Fibroblast of mammary gland (primary cell): ENCODE measurements around the gene PRDM16.
A peak's percentile ranks its signal among the peaks of the same experiment; 100 is the strongest.
"Not testable (repeated sequence)": the region's sequence is repeated elsewhere in the genome, so short reads cannot be mapped to it uniquely, and the experiment has no call there.

Experiments used
- DNase-seq: peaks from one replicate; pipeline ENCODE4 v3.0.0-alpha.2; 2010; ENCODE audit warnings: low read depth
- H3K4me3 ChIP-seq: 2 replicates; pipeline ENCODE4 v1.5.1; 2011; ENCODE audit warnings: low read depth, mild to moderate bottlenecking, low read length, moderate library complexity; ENCODE audit not compliant: control insufficient read depth
- TF ChIP-seq, protein P1 (sequence below): conservative IDR thresholded peaks from 2 replicates; pipeline ENCODE4 v1.5.1; 2011; ENCODE audit warnings: low read depth, low read length, inconsistent platforms; ENCODE audit not compliant: control insufficient read depth, insufficient read depth

PRDM16 gene

DNA sequence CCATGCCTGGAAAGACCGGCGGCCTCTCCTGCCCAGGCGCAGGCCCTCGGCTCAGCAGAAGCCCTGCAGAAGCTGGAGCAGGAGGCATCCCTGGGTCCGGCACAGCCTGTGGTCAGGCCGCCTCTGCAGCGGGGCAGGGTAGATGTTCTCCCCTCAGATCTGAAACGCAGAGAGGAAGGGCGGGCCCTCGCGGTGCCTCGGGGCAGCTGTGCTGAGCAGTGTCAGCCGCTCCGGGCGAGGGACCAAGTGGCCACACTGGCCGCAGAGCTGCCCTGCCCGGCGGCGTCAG, 210.1 kb downstream of the PRDM16 start:
- no peak overlapping the region for H3K4me3 ChIP-seq
- TF ChIP-seq, protein P1, sequence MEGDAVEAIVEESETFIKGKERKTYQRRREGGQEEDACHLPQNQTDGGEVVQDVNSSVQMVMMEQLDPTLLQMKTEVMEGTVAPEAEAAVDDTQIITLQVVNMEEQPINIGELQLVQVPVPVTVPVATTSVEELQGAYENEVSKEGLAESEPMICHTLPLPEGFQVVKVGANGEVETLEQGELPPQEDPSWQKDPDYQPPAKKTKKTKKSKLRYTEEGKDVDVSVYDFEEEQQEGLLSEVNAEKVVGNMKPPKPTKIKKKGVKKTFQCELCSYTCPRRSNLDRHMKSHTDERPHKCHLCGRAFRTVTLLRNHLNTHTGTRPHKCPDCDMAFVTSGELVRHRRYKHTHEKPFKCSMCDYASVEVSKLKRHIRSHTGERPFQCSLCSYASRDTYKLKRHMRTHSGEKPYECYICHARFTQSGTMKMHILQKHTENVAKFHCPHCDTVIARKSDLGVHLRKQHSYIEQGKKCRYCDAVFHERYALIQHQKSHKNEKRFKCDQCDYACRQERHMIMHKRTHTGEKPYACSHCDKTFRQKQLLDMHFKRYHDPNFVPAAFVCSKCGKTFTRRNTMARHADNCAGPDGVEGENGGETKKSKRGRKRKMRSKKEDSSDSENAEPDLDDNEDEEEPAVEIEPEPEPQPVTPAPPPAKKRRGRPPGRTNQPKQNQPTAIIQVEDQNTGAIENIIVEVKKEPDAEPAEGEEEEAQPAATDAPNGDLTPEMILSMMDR: no peak
- no peak for DNase-seq

DNA sequence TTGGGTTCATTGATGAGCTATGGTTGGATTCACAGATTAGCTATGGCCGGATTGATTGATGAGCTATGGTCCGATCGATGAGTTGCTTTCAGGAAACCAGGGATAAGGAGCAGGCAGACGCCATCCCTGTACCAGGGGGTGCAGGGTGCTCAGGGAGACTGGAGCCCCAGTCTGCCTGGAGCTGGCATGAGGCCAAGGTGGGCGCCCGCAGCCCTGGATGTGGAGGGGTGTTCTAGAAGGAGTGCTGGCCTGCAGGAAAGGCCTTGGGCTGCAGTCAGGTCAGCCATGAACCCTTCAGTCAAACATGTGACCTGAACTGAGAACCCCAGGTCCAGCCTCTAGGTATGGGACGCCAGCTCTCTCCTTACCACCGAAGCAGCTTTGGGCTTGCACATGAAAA, 212.7 kb downstream of the PRDM16 start:
- TF ChIP-seq, protein P1: no peak
- no peak overlapping the region for H3K4me3 ChIP-seq
- no peak for DNase-seq

DNA sequence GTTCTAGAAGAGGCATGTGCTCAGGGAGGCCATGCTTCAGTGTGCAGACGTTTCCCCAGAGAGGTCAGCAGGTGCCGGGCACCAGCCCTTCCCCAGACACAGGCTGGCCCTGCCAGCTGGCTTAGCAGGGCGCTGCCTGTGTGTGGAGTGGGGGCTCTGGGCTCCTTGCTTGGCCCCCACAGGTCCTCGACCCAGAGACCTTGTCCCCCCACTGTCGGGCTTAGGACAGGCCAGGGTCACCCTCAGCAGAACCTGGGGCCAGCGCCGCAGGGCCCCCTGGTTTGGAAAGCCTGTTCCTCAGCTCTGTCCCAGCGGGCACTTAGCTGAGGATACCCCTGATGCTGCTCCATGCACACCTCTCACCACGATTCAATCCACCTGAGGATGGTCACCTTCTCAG, 213.2 kb downstream of the PRDM16 start:
- no peak for DNase-seq
- TF ChIP-seq, protein P1: no peak
- H3K4me3 ChIP-seq: no peak overlapping the region

DNA sequence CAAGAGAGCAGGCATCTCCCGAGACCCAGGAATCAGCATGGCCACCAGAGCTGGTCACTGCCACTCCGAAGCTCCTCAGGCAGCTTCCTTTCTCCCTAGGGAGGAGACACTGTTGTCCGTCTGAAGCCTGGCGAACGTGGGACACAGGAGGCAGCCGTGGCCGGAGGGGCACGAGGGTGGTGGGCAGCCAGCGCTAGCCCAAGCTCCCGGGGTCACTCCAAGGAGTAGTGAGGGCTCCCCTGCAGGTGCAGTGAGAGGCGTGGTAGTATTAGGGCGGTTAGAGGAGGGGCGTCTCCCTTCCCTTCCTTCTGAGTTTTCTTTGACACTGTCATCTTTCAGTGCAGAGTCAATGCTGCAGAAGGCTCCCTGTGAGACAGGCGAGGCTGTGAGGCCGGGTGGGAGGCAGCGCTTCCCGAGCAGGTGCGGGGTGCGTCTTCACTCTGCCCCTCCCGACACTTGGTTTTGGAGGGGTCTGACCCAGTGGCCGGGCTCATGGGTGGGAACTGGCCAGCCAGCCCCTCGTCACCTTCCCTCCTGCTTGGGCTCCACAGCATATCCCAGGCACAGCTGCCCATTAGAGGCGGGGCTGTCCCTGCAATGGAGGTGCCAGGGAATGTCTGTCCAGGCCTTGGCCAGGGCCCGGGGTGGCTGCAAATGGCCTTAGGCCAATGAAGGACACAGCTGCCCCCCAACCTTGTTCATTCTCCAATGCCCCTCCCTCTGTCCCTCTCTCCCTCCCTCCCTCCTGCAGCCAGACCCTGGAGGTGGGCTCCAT, 213.8 kb downstream of the PRDM16 start:
- no peak overlapping the region for H3K4me3 ChIP-seq
- TF ChIP-seq, protein P1: no peak
- DNase-seq: no peak

DNA sequence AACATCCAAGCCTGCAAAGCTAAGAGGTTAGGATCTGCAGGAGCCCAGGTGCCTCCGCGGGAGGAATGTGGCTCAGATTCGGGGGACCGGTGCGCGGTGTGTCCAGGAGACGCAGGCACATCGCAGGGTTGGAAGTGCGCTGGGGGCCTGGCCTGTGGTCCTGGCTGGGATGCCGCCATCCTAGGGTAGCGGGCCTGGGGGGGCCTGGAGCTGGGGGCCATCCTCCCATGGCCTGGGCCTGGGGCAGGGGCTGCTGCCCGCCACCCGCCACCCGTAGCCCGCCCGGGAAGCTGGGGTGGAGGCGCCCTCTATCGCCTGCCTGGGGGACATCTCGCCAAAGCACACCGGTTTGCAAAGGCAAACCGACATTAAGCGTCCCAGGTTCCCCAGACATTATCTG, 214.8 kb downstream of the PRDM16 start:
- no peak overlapping the region for H3K4me3 ChIP-seq
- no peak for DNase-seq
- TF ChIP-seq, protein P1: peak; percentile 41

DNA sequence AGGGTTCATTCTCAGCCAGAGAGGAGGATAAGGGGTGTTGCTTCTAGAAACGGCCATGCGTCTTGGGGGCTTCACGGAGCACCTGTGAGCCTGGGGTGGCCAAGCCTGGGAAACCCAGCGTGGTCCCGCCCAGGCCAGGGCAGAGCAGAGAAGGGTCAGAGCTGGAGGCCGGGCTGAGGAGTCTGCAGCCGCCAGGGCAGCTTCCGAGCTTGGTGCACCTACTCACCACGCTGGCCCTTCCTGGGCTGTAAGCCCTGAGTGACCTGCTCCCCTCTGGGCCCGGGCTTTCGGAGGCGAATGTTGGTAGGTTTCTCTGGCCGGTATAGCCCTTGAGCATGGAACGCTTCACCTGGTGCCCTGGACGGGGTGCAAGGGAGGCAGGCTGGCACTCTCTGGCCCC, 215.7 kb downstream of the PRDM16 start:
- no peak overlapping the region for H3K4me3 ChIP-seq
- no peak for DNase-seq
- TF ChIP-seq, protein P1: no peak

DNA sequence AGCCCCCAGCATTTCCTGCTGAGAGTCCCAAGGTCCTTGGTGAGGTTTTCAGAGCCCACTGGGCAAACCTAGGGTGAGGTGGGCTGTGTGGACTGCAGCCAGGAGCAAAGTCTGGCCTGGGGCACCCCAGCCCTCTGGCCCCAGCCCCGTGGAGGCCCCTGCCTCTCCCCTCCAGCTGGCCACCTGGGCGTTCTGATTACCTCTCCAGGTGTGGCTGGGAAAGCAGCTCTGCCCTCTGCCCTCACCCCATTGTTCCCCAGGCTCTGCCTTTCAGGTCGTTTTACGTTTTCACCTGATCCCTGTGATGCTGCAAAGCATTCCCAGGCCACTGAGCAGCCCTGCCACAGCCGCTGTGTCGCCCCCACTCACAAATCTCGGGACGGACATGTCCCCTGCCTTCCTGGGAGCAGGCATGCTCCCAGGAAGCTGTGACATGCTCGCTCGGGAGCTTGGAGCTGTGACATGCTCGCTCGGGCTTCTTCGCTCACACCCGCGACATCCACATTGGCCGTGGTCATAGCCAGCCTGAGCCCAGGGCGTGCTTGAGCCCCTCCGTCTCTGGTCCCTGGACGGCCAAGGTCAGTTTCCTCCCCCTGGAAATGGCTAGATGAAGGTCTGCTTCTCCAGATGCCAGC, 216.2 kb downstream of the PRDM16 start:
- H3K4me3 ChIP-seq: no peak overlapping the region
- no peak for DNase-seq
- TF ChIP-seq, protein P1: no peak

DNA sequence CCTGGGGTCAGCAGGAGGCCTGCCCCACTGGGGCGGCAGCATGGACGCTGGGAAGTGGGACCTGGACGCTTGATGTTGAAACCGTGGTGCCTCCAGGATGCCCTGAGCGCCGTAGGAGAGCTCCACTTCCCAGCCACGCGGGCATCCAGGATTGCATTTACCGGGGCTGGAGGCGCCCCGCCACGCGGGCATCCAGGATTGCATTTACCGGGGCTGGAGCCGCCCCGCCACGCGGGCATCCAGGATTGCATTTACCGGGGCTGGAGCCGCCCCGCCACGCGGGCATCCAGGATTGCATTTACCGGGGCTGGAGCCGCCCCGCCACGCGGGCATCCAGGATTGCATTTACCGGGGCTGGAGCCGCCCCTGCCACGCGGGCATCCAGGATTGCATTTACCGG, 218.1 kb downstream of the PRDM16 start:
- H3K4me3 ChIP-seq, DNase-seq: not testable (repeated sequence)
